NCI-H2081 (cell line): ENCODE results near the gene IGSF8.
A peak's percentile ranks its signal among the peaks of the same experiment; 100 is the strongest.

ENCODE experiments used
- DNase-seq, 2 experiments: peaks; one replicate each; lab custom pipeline; 2025; lab: John Stamatoyannopoulos, UW

IGSF8 gene

GRCh38 chr1:160097911-160098851, at the start of gene IGSF8:
IGSF8 (minus strand) TSS chr1:160098619; CDS start chr1:160098472, 147 bp downstream.
- DNase-seq = peak; percentile 91 to 99

DNA sequence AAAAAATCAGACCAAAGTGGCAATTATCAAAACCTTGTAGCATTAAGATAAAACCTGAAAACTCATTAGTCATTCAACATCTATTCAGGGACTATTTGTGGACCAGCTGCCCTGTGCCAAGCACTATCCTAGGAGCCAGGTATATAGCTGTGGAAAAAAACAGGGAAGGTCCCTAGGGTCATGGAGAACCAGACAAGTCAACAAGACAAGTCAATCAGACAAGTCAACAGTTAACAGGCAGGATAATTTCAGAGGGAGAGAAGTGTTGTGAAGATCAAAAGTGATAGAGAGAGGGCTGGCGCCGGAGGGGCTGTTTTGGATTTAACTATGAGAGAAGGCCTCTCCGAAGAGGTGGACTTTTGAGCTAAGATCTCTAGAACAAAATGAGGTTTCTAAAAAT, 49.7 kb upstream of the IGSF8 start:
- no peak for DNase-seq

- DNase-seq = no peak
These were observed 47.7 kb upstream of the IGSF8 start for GRCh38 chr1:160146107-160146506.

GRCh38 chr1:160144921-160145320, 46.5 kb upstream of the IGSF8 start:
- DNase-seq = no peak

GRCh38 chr1:160143695-160144094, 45.3 kb upstream of the IGSF8 start:
- DNase-seq = no peak

GRCh38 chr1:160139840-160140239, 41.4 kb upstream of the IGSF8 start:
- DNase-seq = no peak

DNA sequence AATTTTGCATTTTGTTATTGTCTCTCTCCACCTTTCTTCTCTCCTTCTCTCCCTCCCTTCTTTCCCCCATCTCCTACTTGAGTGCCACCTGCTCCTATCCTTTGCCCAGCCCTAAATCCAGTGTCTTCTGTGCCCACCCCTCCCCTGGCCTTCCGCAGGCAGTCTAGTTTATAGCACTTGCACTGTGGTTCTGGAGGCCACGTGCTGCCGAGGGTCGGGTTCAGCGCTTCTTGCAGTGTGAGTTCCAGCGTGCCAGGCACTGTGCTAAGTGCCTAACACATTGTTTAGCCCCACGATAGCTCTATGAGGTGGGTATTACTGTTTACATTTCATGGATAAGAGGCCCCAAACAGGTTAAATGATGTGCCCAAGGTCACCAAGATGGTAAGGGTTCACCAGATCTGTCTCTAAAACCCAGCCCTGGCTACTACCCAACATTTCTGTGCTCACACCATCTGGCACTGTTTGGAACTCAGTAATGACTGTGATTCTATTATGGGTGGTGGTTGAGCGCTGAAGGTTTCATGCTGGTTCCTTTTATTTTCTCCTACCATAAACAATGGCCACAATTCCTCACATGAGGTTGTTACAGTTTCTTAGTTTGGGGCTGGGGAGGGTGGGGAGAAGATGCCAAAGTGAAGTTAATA, 38.9 kb upstream of the IGSF8 start:
- peak in 1 of 2 experiments; percentile 33 for DNase-seq

DNA sequence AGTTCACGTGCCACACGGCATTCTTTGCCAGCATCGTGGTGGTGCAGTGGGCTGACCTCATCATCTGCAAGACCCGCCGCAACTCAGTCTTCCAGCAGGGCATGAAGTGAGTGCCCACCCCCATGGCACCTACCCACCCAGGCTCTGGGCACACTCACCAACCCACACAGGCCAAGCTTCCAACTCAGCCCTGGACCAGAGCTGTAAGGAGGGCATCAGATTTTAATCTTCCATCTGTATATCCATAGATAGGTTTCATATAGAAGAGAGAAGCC, 38.4 kb upstream of the IGSF8 start:
- DNase-seq = no peak

GRCh38 chr1:160136121-160136925, 37.9 kb upstream of the IGSF8 start:
- DNase-seq = no peak

DNA sequence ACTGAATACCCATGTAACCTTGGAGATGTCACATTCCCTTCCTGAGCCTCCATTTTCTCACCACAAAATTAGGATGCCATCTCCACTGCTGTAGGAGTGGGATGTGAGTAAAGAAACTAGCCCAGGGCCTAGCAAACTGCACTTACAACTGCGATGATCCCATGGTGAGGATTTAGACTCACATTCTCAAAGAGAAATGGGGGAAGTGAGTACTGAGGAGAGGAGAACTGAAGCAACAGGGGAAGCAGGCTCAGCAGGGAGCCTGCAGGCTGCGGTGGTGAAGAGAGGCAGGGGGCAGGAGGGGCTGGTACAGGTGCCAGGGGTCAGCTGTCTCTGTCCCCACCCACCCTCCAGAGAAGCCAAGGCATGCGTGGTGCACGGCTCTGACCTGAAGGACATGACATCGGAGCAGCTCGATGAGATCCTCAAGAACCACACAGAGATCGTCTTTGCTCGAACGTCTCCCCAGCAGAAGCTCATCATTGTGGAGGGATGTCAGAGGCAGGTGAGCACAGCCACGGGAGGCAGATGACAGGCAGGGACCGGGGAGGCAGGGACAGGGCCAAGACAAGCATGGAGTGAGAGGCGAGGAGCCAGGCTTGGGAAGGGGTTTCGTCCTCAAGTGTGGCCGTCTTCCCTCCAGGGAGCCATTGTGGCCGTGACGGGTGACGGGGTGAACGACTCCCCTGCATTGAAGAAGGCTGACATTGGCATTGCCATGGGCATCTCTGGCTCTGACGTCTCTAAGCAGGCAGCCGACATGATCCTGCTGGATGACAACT, 36.6 kb upstream of the IGSF8 start:
- DNase-seq = no peak

DNA sequence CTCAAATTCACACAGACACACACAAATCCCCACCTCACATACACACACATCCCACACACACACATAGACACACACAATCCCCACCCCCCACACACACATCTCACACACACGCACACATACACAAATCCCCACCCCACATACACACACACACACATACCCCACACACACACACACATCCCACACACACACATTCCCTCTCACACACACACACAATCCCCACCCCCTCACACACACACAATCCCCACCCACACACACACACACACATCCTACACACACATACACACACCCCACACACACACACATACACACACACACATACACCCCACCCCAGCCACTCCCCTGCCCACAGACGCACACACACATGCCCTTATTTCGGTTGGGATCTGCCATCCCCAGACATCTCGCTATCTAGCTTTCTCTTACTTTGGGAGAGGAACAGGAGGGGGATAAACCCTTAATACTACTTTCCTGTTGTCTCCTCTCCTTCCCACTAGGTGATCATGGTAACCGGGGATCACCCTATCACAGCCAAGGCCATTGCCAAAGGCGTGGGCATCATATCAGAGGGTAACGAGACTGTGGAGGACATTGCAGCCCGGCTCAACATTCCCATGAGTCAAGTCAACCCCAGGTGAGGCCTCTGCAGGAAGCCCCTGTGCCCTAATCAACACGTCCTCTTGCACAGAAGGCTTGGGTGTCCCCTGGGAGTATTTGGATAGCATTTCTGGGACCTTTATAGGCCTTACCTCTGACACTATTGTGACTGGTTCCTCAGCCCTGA, 35.8 kb upstream of the IGSF8 start:
- DNase-seq = no peak

DNA sequence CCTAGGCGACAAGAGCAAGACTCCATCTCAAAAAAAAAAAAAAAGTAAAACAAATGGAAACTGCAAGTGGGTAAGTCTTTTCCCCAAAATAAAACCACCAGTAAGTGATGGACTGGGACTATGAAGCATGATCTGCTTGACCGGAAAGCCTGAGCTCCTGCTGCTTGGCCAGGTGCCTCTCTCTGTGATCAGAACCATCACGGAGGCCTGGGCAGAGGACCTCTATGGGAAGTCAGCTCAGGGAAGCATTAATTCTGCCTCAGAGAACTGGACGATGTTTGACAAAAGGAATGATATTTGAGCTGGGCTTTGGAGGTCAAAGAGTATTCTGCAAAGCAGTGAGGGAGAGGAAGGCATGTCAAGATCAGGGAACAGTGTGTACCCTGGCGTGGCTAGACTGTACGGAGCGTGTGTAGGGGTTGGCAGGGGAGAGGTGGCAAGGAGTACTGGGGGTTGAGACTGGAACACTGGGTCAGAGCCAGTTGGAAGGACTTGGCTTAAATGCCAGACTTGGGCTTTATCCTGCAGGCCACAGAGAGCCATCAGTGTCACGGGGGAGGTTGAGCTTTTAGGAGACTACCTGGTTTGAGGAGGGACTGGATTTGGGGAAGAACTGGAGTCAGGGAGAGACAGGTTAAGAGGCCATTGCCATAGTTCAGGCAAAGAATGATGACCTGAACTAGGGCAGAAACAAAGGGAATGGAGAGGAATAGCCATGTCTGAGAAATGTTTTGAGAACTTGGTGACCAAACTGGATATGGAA, 33.6 kb upstream of the IGSF8 start:
- DNase-seq = no peak

DNA sequence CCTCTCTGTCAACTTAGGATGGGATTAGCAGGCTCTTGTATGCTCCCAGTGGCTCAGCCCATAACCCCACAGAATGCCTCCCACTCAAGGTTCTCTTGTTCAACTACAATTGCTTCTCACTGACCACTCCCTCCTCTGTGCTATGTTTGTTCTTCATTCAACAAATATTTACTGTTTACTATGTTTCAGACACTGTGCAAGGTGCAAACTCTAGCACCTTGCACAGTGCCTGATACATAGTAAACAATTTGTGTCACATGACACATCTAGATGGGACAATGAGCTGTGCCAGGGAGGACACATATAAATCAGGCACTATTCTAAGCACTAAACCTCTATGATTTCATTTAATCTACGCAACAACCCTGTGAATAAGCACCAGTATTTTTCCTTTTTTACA, 32.5 kb upstream of the IGSF8 start:
- DNase-seq = no peak

DNA sequence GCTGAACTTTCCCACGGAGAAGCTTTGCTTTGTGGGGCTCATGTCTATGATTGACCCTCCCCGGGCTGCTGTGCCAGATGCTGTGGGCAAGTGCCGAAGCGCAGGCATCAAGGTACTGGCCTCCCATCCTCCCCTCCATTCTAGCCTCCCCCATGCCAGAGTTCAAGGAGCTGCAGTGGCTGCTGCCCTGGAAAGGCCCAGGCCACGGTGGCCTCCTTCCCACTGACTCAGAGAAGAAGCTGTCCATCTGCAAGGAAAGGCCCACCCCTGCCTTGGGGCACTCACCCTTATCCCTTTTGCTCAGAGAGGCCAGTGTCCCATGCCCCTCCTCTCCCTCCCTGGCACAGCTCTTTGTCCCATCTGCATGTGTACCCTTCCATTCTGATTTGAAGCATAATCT, 32.1 kb upstream of the IGSF8 start:
- no peak for DNase-seq

DNA sequence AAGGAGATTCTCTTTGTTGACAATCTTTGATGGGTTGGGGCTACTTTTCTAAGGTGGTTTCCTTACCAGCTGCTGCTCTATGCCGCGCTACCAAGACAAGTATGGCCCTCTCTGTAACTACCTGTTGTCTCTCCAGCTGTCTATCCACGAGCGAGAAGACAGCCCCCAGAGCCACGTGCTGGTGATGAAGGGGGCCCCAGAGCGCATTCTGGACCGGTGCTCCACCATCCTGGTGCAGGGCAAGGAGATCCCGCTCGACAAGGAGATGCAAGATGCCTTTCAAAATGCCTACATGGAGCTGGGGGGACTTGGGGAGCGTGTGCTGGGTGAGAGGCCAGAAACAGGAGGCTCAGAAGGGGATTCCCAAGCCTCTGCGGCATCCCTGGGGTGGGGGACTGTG, 31.5 kb upstream of the IGSF8 start:
- no peak for DNase-seq

- DNase-seq = no peak
These were observed 31.1 kb upstream of the IGSF8 start for GRCh38 chr1:160129558-160129957.

- no peak for DNase-seq
These were observed 30.6 kb upstream of the IGSF8 start for GRCh38 chr1:160129046-160129445.

GRCh38 chr1:160128636-160129035, 30.2 kb upstream of the IGSF8 start:
- DNase-seq = no peak

- no peak for DNase-seq
These were observed 29.6 kb upstream of the IGSF8 start for GRCh38 chr1:160127865-160128523.

GRCh38 chr1:160127381-160127780, 29.0 kb upstream of the IGSF8 start:
- DNase-seq = no peak
